GM23338 (cell line): ENCODE results near the gene SEMA3C. TPM values are rescaled to one million over a fixed set of nuclear protein-coding genes. Genes with fewer than 3 reads are reported as not detected.

Experiments used
- ATAC-seq: fragments of 200-7000 bp; cut with Tn5 transposase; 3 replicates; pipeline ENCODE4 v1.9.1; 2020
- DNase-seq: peaks from one replicate; pipeline ENCODE4 v3.0.0-alpha.2; 2015; ENCODE audit warnings: low spot score
- H2AFZ ChIP-seq: fragments of 200-600 bp; sonication (generic); 2 replicates; pipeline ENCODE4 v1.8.0; 2016; ENCODE audit warnings: antibody characterized with exemption, mild to moderate bottlenecking, moderate library complexity
- H3F3A ChIP-seq: fragments of 200-600 bp; sonication (generic); replicated peaks from 2 replicates; pipeline ENCODE4 v1.8.0; 2017; ENCODE audit warnings: antibody characterized with exemption, mixed run types, low read depth
- H3K27ac ChIP-seq: fragments of 200-600 bp; sonication (generic); 2 replicates; pipeline ENCODE4 v1.6.1; 2016; ENCODE audit warnings: low read depth
- H3K27me3 ChIP-seq: fragments of 200-600 bp; sonication (generic); 2 replicates; pipeline ENCODE4 v1.8.0; 2016; ENCODE audit warnings: mild to moderate bottlenecking, mixed run types, moderate library complexity; ENCODE audit not compliant: insufficient read depth
- H3K36me3 ChIP-seq: fragments of 200-600 bp; sonication (generic); 2 replicates; pipeline ENCODE4 v1.8.0; 2016; ENCODE audit warnings: mild to moderate bottlenecking; ENCODE audit not compliant: insufficient read depth
- H3K4me1 ChIP-seq: fragments of 200-600 bp; sonication (generic); 2 replicates; pipeline ENCODE4 v1.8.0; 2016; ENCODE audit warnings: mild to moderate bottlenecking, moderate library complexity; ENCODE audit not compliant: insufficient read depth
- H3K4me2 ChIP-seq: fragments of 200-600 bp; sonication (generic); 2 replicates; pipeline ENCODE4 v1.7.1; 2017; ENCODE audit warnings: mixed run types
- H3K4me3 ChIP-seq: fragments of 200-600 bp; sonication (generic); 2 replicates; pipeline ENCODE4 v1.6.1; 2016; ENCODE audit warnings: mixed run types
- H3K79me2 ChIP-seq: fragments of 200-600 bp; sonication (generic); replicated peaks from 2 replicates; pipeline ENCODE4 v1.8.0; 2017; ENCODE audit warnings: mild to moderate bottlenecking; ENCODE audit not compliant: insufficient read depth
- H3K9me2 ChIP-seq: fragments of 200-600 bp; sonication (generic); 2 replicates; pipeline ENCODE4 v1.8.0; 2017; ENCODE audit not compliant: insufficient read depth
- H4K20me1 ChIP-seq: fragments of 200-600 bp; sonication (generic); replicated peaks from 2 replicates; pipeline ENCODE4 v1.8.0; 2017; ENCODE audit warnings: mild to moderate bottlenecking; ENCODE audit not compliant: insufficient read depth
- H3K27ac Mint-ChIP-seq: 2 replicates; pipeline ENCODE4 v1.8.0; 2020; ENCODE audit warnings: inconsistent platforms, mild to moderate bottlenecking, moderate library complexity, mixed read lengths
- H3K27me3 Mint-ChIP-seq: 3 replicates; pipeline ENCODE4 v1.8.0; 2022; ENCODE audit warnings: low read depth, mild to moderate bottlenecking, moderate library complexity, mixed read lengths, inconsistent platforms; ENCODE audit not compliant: insufficient read depth, poor library complexity
- H3K36me3 Mint-ChIP-seq: 3 replicates; pipeline ENCODE4 v1.8.0; 2021; ENCODE audit warnings: low read depth, mild to moderate bottlenecking, inconsistent platforms, moderate library complexity, mixed read lengths
- H3K4me1 Mint-ChIP-seq: 3 replicates; pipeline ENCODE4 v1.8.0; 2020; ENCODE audit warnings: mild to moderate bottlenecking, inconsistent platforms, mixed read lengths
- H3K4me3 Mint-ChIP-seq: 3 replicates; pipeline ENCODE4 v1.8.0; 2021; ENCODE audit warnings: moderate library complexity, mild to moderate bottlenecking, inconsistent platforms, mixed read lengths
- H3K9me3 Mint-ChIP-seq: 3 replicates; pipeline ENCODE4 v1.8.0; 2020; ENCODE audit warnings: moderate library complexity, mild to moderate bottlenecking, inconsistent platforms, mixed read lengths
- CREB1 ChIP-seq: fragments of 250-450 bp; sonication (Bioruptor Pico); IDR thresholded peaks from 2 replicates; pipeline ENCODE4 v1.5.0; 2020; ENCODE audit warnings: low read depth, mild to moderate bottlenecking, moderate library complexity
- CTCF ChIP-seq, 2 experiments: fragments of 200-600 bp in 1 of 2; sonication (generic) in 1 of 2; conservative IDR thresholded peaks; 2 replicates each; pipeline versions ENCODE4 v1.5.1 to v1.6.1; 2016 to 2017; ENCODE audit warnings: antibody characterized with exemption in 2 of 2, low read depth in 2 of 2, mild to moderate bottlenecking in 2 of 2, moderate library complexity in 1 of 2
- EZH2 ChIP-seq: fragments of 200-600 bp; sonication (generic); IDR thresholded peaks from one replicate; pipeline ENCODE4 v1.8.0; 2017; ENCODE audit warnings: antibody characterized with exemption, mild to moderate bottlenecking, low read depth; ENCODE audit not compliant: unreplicated experiment
- EZH2phosphoT487 ChIP-seq: fragments of 200-600 bp; sonication (generic); IDR thresholded peaks from one replicate; pipeline ENCODE4 v1.8.1; 2018; ENCODE audit warnings: antibody characterized with exemption; ENCODE audit not compliant: unreplicated experiment
- JUNB ChIP-seq: IDR thresholded peaks from one replicate; pipeline ENCODE4 v1.6.1; 2016; ENCODE audit warnings: antibody characterized with exemption; ENCODE audit not compliant: unreplicated experiment
- NANOG ChIP-seq: IDR thresholded peaks from 2 replicates; pipeline ENCODE4 v1.6.1; 2016; ENCODE audit warnings: antibody characterized with exemption, borderline replicate concordance
- POLR2AphosphoS5 ChIP-seq: IDR thresholded peaks from 2 replicates; pipeline ENCODE4 v1.6.1; 2016; ENCODE audit warnings: antibody characterized with exemption, low read depth
- STAT1 ChIP-seq: IDR thresholded peaks from one replicate; pipeline ENCODE4 v1.6.1; 2016; ENCODE audit warnings: antibody characterized with exemption; ENCODE audit not compliant: unreplicated experiment
- ZNF114 ChIP-seq: fragments of 250-450 bp; sonication (Bioruptor Pico); IDR thresholded peaks from 2 replicates; pipeline ENCODE4 v1.5.0; 2020; ENCODE audit warnings: mild to moderate bottlenecking, moderate library complexity
- ZNF331 ChIP-seq: fragments of 250-450 bp; sonication (Bioruptor Pico); IDR thresholded peaks from 2 replicates; pipeline ENCODE4 v1.5.0; 2020; ENCODE audit warnings: low read depth, mild to moderate bottlenecking, moderate library complexity
- polyA plus RNA-seq: library from polyadenylated mRNA; unstranded; fragments of >200 nt; fragmentation: Nextera tagmentation; extraction: Ambion mirVana; gene quantifications from 2 replicates; pipeline ENCODE4 v1.2.1, GENCODE V29; 2016
- total RNA-seq: library from RNA; depleted of rRNA; stranded (reverse); fragments of >200 nt; shearing (Covaris generic); gene quantifications from 2 replicates; pipeline ENCODE4 v1.2.3, GENCODE V29; 2014
- TF ChIP-seq, protein P1 (sequence below): IDR thresholded peaks from 2 replicates; pipeline ENCODE4 v1.6.1; 2016; ENCODE audit warnings: antibody characterized with exemption
- TF ChIP-seq, protein P2 (sequence below): fragments of 250-450 bp; sonication (Bioruptor Pico); IDR thresholded peaks from 2 replicates; pipeline ENCODE4 v1.5.0; 2020; ENCODE audit warnings: mild to moderate bottlenecking, moderate library complexity

SEMA3C gene
- total and polyA plus RNA-seq, 2 experiments from 2014 or later, result 1.0 to 3.5 TPM

- DNase-seq, result no peak
- Histone ChIP-seq H4K20me1 (no peaks in the 10 kb centered on the region), H3K27ac (no peak overlapping the region), H3K4me1 (peaks cover 5% of the 10 kb centered on the region; the same call in 1 of the 2 replicates), H3F3A (no peaks in the 10 kb centered on the region), H3K4me3 (no peak overlapping the region), H2AFZ (no peak overlapping the region), H3K27me3 (no peaks in the 10 kb centered on the region), H3K4me2 (no peak overlapping the region), H3K79me2 (no peaks in the 10 kb centered on the region), H3K36me3 (no peaks in the 10 kb centered on the region), H3K9me2 (no peaks in the 10 kb centered on the region)
- peaks cover 10% of the 10 kb centered on the region; the same call in 2 of the 3 replicates for H3K4me1 Mint-ChIP-seq
- no peak for ATAC-seq
- no peak overlapping the region; the same call in 1 of the 2 replicates for H3K27ac Mint-ChIP-seq
- no peak for TF ChIP-seq CREB1 (CRISPR knock-in tag)
- no peak for TF ChIP-seq POLR2AphosphoS5
- H3K9me3 Mint-ChIP-seq, result no peaks in the 10 kb centered on the region
- H3K27me3 Mint-ChIP-seq, result no peaks in the 10 kb centered on the region
- no peak overlapping the region for H3K4me3 Mint-ChIP-seq
- H3K36me3 Mint-ChIP-seq, result no peaks in the 10 kb centered on the region
Observed at GRCh38 chr7:80905334-80905733, 13.5 kb downstream of the SEMA3C start.

- ATAC-seq, result no peak
- DNase-seq, result no peak
- Histone ChIP-seq H3K27me3 (no peaks in the 10 kb centered on the region), H3K9me2 (no peaks in the 10 kb centered on the region), H3K27ac (no peak overlapping the region), H2AFZ (no peak overlapping the region), H3K4me1 (peaks cover 5% of the 10 kb centered on the region; the same call in 1 of the 2 replicates), H4K20me1 (no peaks in the 10 kb centered on the region), H3K4me2 (no peak overlapping the region), H3K36me3 (no peaks in the 10 kb centered on the region), H3F3A (no peaks in the 10 kb centered on the region), H3K4me3 (no peak overlapping the region), H3K79me2 (no peaks in the 10 kb centered on the region)
- peaks cover 10% of the 10 kb centered on the region; the same call in 2 of the 3 replicates for H3K4me1 Mint-ChIP-seq
- H3K27me3 Mint-ChIP-seq, result no peaks in the 10 kb centered on the region
- H3K9me3 Mint-ChIP-seq, result no peaks in the 10 kb centered on the region; the same call in 2 of the 3 replicates
- H3K36me3 Mint-ChIP-seq, result 0 out of 3 replicates have a peak, but pooled peaks cover 3% of the 10 kb centered on the region
- no peak overlapping the region for H3K27ac Mint-ChIP-seq
- no peak overlapping the region for H3K4me3 Mint-ChIP-seq
- TF ChIP-seq STAT1, result no peak
- no peak for TF ChIP-seq JUNB
- no peak for TF ChIP-seq ZNF114
- no peak for TF ChIP-seq EZH2phosphoT487
- no peak for TF ChIP-seq POLR2AphosphoS5
- no peak for TF ChIP-seq ZNF331 (CRISPR knock-in tag)
- no peak for TF ChIP-seq CTCF (conservative IDR thresholded peaks at IDR 0.05; ENCODE audit: low read depth in 2 of 2)
- no peak for TF ChIP-seq NANOG
- TF ChIP-seq, protein P1, sequence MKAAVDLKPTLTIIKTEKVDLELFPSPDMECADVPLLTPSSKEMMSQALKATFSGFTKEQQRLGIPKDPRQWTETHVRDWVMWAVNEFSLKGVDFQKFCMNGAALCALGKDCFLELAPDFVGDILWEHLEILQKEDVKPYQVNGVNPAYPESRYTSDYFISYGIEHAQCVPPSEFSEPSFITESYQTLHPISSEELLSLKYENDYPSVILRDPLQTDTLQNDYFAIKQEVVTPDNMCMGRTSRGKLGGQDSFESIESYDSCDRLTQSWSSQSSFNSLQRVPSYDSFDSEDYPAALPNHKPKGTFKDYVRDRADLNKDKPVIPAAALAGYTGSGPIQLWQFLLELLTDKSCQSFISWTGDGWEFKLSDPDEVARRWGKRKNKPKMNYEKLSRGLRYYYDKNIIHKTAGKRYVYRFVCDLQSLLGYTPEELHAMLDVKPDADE, result no peak
- TF ChIP-seq CREB1 (CRISPR knock-in tag), result no peak
- TF ChIP-seq, protein P2, sequence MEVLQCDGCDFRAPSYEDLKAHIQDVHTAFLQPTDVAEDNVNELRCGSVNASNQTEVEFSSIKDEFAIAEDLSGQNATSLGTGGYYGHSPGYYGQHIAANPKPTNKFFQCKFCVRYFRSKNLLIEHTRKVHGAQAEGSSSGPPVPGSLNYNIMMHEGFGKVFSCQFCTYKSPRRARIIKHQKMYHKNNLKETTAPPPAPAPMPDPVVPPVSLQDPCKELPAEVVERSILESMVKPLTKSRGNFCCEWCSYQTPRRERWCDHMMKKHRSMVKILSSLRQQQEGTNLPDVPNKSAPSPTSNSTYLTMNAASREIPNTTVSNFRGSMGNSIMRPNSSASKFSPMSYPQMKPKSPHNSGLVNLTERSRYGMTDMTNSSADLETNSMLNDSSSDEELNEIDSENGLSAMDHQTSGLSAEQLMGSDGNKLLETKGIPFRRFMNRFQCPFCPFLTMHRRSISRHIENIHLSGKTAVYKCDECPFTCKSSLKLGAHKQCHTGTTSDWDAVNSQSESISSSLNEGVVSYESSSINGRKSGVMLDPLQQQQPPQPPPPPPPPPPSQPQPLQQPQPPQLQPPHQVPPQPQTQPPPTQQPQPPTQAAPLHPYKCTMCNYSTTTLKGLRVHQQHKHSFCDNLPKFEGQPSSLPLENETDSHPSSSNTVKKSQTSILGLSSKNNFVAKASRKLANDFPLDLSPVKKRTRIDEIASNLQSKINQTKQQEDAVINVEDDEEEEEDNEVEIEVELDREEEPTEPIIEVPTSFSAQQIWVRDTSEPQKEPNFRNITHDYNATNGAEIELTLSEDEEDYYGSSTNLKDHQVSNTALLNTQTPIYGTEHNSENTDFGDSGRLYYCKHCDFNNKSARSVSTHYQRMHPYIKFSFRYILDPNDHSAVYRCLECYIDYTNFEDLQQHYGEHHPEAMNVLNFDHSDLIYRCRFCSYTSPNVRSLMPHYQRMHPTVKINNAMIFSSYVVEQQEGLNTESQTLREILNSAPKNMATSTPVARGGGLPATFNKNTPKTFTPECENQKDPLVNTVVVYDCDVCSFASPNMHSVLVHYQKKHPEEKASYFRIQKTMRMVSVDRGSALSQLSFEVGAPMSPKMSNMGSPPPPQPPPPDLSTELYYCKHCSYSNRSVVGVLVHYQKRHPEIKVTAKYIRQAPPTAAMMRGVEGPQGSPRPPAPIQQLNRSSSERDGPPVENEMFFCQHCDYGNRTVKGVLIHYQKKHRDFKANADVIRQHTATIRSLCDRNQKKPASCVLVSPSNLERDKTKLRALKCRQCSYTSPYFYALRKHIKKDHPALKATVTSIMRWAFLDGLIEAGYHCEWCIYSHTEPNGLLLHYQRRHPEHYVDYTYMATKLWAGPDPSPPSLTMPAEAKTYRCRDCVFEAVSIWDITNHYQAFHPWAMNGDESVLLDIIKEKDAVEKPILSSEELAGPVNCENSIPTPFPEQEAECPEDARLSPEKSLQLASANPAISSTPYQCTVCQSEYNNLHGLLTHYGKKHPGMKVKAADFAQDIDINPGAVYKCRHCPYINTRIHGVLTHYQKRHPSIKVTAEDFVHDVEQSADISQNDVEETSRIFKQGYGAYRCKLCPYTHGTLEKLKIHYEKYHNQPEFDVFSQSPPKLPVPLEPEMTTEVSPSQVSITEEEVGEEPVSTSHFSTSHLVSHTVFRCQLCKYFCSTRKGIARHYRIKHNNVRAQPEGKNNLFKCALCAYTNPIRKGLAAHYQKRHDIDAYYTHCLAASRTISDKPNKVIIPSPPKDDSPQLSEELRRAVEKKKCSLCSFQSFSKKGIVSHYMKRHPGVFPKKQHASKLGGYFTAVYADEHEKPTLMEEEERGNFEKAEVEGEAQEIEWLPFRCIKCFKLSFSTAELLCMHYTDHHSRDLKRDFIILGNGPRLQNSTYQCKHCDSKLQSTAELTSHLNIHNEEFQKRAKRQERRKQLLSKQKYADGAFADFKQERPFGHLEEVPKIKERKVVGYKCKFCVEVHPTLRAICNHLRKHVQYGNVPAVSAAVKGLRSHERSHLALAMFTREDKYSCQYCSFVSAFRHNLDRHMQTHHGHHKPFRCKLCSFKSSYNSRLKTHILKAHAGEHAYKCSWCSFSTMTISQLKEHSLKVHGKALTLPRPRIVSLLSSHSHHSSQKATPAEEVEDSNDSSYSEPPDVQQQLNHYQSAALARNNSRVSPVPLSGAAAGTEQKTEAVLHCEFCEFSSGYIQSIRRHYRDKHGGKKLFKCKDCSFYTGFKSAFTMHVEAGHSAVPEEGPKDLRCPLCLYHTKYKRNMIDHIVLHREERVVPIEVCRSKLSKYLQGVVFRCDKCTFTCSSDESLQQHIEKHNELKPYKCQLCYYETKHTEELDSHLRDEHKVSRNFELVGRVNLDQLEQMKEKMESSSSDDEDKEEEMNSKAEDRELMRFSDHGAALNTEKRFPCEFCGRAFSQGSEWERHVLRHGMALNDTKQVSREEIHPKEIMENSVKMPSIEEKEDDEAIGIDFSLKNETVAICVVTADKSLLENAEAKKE (CRISPR knock-in tag), result no peak
- no peak for TF ChIP-seq EZH2
Observed at GRCh38 chr7:80902716-80903308, 16.0 kb downstream of the SEMA3C start.
